ENCODE data around the gene ULK2. TPM values are rescaled to one million over a fixed set of nuclear protein-coding genes. Genes with fewer than 3 reads are reported as not detected.

The ULK2 gene
- total RNA-seq, 2 donors from 2014 or later, result 3.5 to 7.0 TPM

- Histone ChIP-seq H3K4me1 (no peaks in the 10 kb centered on the region), H3K27me3 (no peaks in the 10 kb centered on the region), H3K9me3 (no peaks in the 10 kb centered on the region), H3K9ac (ENCODE audit: low read depth in 2 of 2, low read length in 2 of 2) (no peak overlapping the region), H3K36me3 (no peaks in the 10 kb centered on the region), H3K27ac (no peak overlapping the region), H3K4me3 (no peak overlapping the region)
- TF ChIP-seq, protein P1, sequence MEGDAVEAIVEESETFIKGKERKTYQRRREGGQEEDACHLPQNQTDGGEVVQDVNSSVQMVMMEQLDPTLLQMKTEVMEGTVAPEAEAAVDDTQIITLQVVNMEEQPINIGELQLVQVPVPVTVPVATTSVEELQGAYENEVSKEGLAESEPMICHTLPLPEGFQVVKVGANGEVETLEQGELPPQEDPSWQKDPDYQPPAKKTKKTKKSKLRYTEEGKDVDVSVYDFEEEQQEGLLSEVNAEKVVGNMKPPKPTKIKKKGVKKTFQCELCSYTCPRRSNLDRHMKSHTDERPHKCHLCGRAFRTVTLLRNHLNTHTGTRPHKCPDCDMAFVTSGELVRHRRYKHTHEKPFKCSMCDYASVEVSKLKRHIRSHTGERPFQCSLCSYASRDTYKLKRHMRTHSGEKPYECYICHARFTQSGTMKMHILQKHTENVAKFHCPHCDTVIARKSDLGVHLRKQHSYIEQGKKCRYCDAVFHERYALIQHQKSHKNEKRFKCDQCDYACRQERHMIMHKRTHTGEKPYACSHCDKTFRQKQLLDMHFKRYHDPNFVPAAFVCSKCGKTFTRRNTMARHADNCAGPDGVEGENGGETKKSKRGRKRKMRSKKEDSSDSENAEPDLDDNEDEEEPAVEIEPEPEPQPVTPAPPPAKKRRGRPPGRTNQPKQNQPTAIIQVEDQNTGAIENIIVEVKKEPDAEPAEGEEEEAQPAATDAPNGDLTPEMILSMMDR (IDR thresholded peaks at IDR 0.05), result no peak
- DNase-seq, result no peak
- intact Hi-C loops (cut with DNase I), result no loop called here
These were observed 75.7 kb downstream of the ULK2 start for GRCh38 chr17:19791918-19792550.

GRCh38 chr17:19787733-19788357, 79.9 kb downstream of the ULK2 start:
- Histone ChIP-seq H3K9ac (ENCODE audit: low read depth in 2 of 2, low read length in 2 of 2) (no peak overlapping the region), H3K27me3 (no peaks in the 10 kb centered on the region), H3K9me3 (no peaks in the 10 kb centered on the region), H3K36me3 (no peaks in the 10 kb centered on the region), H3K4me3 (no peak overlapping the region), H3K27ac (no peak overlapping the region), H3K4me1 (no peaks in the 10 kb centered on the region)
- intact Hi-C loops (cut with DNase I), result no loop called here
- TF ChIP-seq, protein P1 (IDR thresholded peaks at IDR 0.05), result no peak
- DNase-seq, result no peak

GRCh38 chr17:19785854-19786253, 81.9 kb downstream of the ULK2 start:
- Histone ChIP-seq H3K4me1 (no peaks in the 10 kb centered on the region), H3K4me3 (no peak overlapping the region), H3K27me3 (no peaks in the 10 kb centered on the region), H3K9ac (ENCODE audit: low read depth in 2 of 2, low read length in 2 of 2) (no peak overlapping the region), H3K27ac (no peak overlapping the region), H3K36me3 (no peaks in the 10 kb centered on the region), H3K9me3 (no peaks in the 10 kb centered on the region)
- intact Hi-C loops (cut with DNase I), result no loop called here
- TF ChIP-seq, protein P1 (IDR thresholded peaks at IDR 0.05), result no peak
- DNase-seq, result no peak

- TF ChIP-seq, protein P1 (IDR thresholded peaks at IDR 0.05), result no peak
- H3K27me3 ChIP-seq, result no peaks in the 10 kb centered on the region
- H3K9ac ChIP-seq (ENCODE audit: low read depth in 2 of 2, low read length in 2 of 2), result no peak overlapping the region
- intact Hi-C loops (cut with DNase I), result no loop called here
- H3K4me1 ChIP-seq, result no peaks in the 10 kb centered on the region
- DNase-seq, result no peak
- no peak overlapping the region for H3K4me3 ChIP-seq
- H3K36me3 ChIP-seq, result no peaks in the 10 kb centered on the region
- no peaks in the 10 kb centered on the region for H3K9me3 ChIP-seq
- no peak overlapping the region for H3K27ac ChIP-seq
These were observed 86.0 kb downstream of the ULK2 start for GRCh38 chr17:19781488-19782458.

GRCh38 chr17:19780846-19781245, 86.9 kb downstream of the ULK2 start:
- TF ChIP-seq, protein P1 (IDR thresholded peaks at IDR 0.05), result no peak

More at GRCh38 chr17:19780846-19781245, 86.9 kb downstream of the ULK2 start:
- H3K27me3 ChIP-seq, result no peaks in the 10 kb centered on the region
- H3K36me3 ChIP-seq, result no peaks in the 10 kb centered on the region
- DNase-seq, result no peak
- intact Hi-C loops (cut with DNase I), result no loop called here
- no peak overlapping the region for H3K4me3 ChIP-seq
- no peaks in the 10 kb centered on the region for H3K4me1 ChIP-seq
- no peak overlapping the region for H3K27ac ChIP-seq
- H3K9ac ChIP-seq (ENCODE audit: low read depth in 2 of 2, low read length in 2 of 2), result no peak overlapping the region
- no peaks in the 10 kb centered on the region for H3K9me3 ChIP-seq

Measured in colonic mucosa (tissue), 4 donors.